K562 (cell line): ENCODE measurements around the gene PITHD1. TPM values are rescaled to one million over a fixed set of nuclear protein-coding genes. Genes with fewer than 3 reads are reported as not detected.
A peak's percentile ranks its signal among the peaks of the same experiment; 100 is the strongest.

Experiments
- CREM ChIP-seq: IDR thresholded peaks from 2 replicates; pipeline ENCODE4 v1.6.1; 2014; ENCODE audit warnings: antibody characterized with exemption, low read depth
- CSDE1 ChIP-seq, 2 experiments: fragments of 450-650 bp; IDR thresholded peaks; 2 replicates each; pipeline ENCODE4 v1.6.1; 2016; ENCODE audit warnings: mild to moderate bottlenecking in 1 of 2
- MGA ChIP-seq: fragments of 450-650 bp; IDR thresholded peaks from 2 replicates; pipeline ENCODE4 v1.6.1; 2016; ENCODE audit warnings: mild to moderate bottlenecking, moderate library complexity
- NFIC ChIP-seq: fragments of 450-650 bp; IDR thresholded peaks from 2 replicates; pipeline ENCODE4 v1.6.1; 2017; ENCODE audit warnings: mild to moderate bottlenecking, inconsistent platforms
- SP1 ChIP-seq: sonication (generic); formaldehyde crosslinking; IDR thresholded peaks from 2 replicates; pipeline ENCODE4 v1.8.1; 2022; ENCODE audit warnings: mild to moderate bottlenecking, missing genetic modification reagents
- TBL1XR1 ChIP-seq, 2 experiments: IDR thresholded peaks; 2 replicates each; pipeline ENCODE4 v1.6.1; 2012; ENCODE audit warnings: improper control_type of control experiment in 2 of 2, low read length in 2 of 2, mild to moderate bottlenecking in 1 of 2
- ZBTB17 ChIP-seq: fragments of 450-650 bp; formaldehyde crosslinking; IDR thresholded peaks from 2 replicates; pipeline ENCODE4 v1.4.0; 2020; ENCODE audit warnings: mild to moderate bottlenecking
- ZNF3 ChIP-seq: fragments of 250-450 bp; sonication (Bioruptor Pico); IDR thresholded peaks from 2 replicates; pipeline ENCODE4 v1.5.0; 2021; ENCODE audit warnings: mild to moderate bottlenecking, moderate library complexity
- polyA plus RNA-seq, 8 experiments: library from polyadenylated mRNA; depleted of rRNA in 4 of 8; stranded (reverse) in 5 of 8; unstranded in 3 of 8; fragments of >200 nt; fragmentation: Nextera tagmentation in 2 of 8; fragmentation: Illumina TruSeq in 1 of 8; extraction: Ambion mirVana in 2 of 8; extraction: Trizol in 1 of 8; gene quantifications; 2 replicates each; pipeline versions ENCODE4 v1.2.1 to v1.2.3, GENCODE V29; 2011 to 2014; ENCODE audit warnings: inconsistent platforms in 1 of 8, missing spikeins in 1 of 8
- total RNA-seq, 7 experiments: library from RNA; depleted of rRNA in 6 of 7; stranded (reverse); fragments of >200 nt in 6 of 7; fragmentation: Illumina TruSeq in 2 of 7; extraction: Trizol in 2 of 7; gene quantifications; 2 replicates each; pipeline versions ENCODE4 v1.2.1 to v1.2.3, GENCODE V29; 2011 to 2021; ENCODE audit warnings: low replicate concordance in 1 of 7
- TF ChIP-seq, protein P1 (sequence below): fragments of 450-650 bp; IDR thresholded peaks from 2 replicates; pipeline ENCODE4 v1.6.1; 2017; ENCODE audit warnings: antibody characterized with exemption
- TF ChIP-seq, protein P2 (sequence below), 2 experiments: fragments of 450-650 bp; IDR thresholded peaks; 2 replicates each; pipeline ENCODE4 v1.6.1; 2018; ENCODE audit warnings: mild to moderate bottlenecking in 2 of 2, low read depth in 1 of 2; ENCODE audit not compliant: partially characterized antibody in 2 of 2

The PITHD1 gene
- total and polyA plus RNA-seq, 9 of the 15 experiments (the other 6 are each of a cell fraction or from before 2014, with no cell fraction given): 46.5 to 175 (median 149) TPM

DNA sequence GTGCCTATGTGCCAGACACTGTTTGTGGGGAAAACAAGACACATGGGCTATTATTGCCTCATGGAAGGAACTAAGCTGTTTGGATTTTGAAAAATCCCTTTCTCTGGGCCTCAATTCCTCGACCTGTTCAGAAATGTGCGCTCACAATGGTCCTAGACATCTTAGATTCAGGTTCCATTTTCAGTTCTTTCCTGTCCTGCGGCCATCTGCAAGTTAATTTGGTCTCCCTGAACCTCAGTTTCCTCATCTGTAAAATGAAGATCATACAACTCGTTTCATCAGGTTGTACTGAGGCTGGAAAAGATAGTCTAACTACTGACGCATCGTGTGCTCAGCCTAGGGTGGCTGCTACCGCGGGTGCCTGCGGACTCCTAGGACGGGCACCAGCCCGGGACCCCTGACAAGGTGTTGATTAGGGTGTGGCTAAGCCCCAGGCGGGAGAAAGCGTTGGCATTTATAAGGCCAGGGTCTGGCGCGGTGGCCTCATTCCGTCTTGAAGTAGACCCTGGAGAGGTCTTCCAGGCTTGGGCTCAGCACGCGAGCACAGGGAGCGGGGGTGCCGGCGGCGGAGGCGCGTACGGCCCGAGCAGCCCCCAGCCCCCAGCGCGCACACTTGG lies 35.4 kb upstream of the PITHD1 start (continued):
- peak; percentile 52 for TF ChIP-seq MGA
- no peak for TF ChIP-seq ZNF3 (CRISPR knock-in tag)
- 0 out of 2 replicates have a peak, but pooled peaks have one; percentile 5 for TF ChIP-seq ZBTB17 (CRISPR knock-in tag)
- no peak for TF ChIP-seq TBL1XR1 (IDR thresholded peaks at IDR 0.05; ENCODE audit: low read length in 2 of 2)
- TF ChIP-seq, protein P1, sequence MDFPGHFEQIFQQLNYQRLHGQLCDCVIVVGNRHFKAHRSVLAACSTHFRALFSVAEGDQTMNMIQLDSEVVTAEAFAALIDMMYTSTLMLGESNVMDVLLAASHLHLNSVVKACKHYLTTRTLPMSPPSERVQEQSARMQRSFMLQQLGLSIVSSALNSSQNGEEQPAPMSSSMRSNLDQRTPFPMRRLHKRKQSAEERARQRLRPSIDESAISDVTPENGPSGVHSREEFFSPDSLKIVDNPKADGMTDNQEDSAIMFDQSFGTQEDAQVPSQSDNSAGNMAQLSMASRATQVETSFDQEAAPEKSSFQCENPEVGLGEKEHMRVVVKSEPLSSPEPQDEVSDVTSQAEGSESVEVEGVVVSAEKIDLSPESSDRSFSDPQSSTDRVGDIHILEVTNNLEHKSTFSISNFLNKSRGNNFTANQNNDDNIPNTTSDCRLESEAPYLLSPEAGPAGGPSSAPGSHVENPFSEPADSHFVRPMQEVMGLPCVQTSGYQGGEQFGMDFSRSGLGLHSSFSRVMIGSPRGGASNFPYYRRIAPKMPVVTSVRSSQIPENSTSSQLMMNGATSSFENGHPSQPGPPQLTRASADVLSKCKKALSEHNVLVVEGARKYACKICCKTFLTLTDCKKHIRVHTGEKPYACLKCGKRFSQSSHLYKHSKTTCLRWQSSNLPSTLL: no peak
- TF ChIP-seq NFIC: no peak
- TF ChIP-seq, protein P2, sequence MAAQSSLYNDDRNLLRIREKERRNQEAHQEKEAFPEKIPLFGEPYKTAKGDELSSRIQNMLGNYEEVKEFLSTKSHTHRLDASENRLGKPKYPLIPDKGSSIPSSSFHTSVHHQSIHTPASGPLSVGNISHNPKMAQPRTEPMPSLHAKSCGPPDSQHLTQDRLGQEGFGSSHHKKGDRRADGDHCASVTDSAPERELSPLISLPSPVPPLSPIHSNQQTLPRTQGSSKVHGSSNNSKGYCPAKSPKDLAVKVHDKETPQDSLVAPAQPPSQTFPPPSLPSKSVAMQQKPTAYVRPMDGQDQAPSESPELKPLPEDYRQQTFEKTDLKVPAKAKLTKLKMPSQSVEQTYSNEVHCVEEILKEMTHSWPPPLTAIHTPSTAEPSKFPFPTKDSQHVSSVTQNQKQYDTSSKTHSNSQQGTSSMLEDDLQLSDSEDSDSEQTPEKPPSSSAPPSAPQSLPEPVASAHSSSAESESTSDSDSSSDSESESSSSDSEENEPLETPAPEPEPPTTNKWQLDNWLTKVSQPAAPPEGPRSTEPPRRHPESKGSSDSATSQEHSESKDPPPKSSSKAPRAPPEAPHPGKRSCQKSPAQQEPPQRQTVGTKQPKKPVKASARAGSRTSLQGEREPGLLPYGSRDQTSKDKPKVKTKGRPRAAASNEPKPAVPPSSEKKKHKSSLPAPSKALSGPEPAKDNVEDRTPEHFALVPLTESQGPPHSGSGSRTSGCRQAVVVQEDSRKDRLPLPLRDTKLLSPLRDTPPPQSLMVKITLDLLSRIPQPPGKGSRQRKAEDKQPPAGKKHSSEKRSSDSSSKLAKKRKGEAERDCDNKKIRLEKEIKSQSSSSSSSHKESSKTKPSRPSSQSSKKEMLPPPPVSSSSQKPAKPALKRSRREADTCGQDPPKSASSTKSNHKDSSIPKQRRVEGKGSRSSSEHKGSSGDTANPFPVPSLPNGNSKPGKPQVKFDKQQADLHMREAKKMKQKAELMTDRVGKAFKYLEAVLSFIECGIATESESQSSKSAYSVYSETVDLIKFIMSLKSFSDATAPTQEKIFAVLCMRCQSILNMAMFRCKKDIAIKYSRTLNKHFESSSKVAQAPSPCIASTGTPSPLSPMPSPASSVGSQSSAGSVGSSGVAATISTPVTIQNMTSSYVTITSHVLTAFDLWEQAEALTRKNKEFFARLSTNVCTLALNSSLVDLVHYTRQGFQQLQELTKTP (IDR thresholded peaks at IDR 0.05; ENCODE audit: low read depth in 1 of 2, partially characterized antibody in 2 of 2): peak; percentile 27 to 34
- 0 out of 4 replicates have a peak, but pooled peaks of 1 of the 2 experiments have one; percentile 29 for TF ChIP-seq CSDE1 (IDR thresholded peaks at IDR 0.05)
- 0 out of 2 replicates have a peak, but pooled peaks have one; percentile 16 for TF ChIP-seq SP1 (CRISPR knock-in tag)
- no peak for TF ChIP-seq CREM
